ENCODE results near the gene AGO3. TPM values are rescaled to one million over a fixed set of nuclear protein-coding genes. Genes with fewer than 3 reads are reported as not detected.

AGO3 gene
- total RNA-seq, 1 donor from 2014 or later: 33.9 TPM

- intact Hi-C loops (cut with DNase I): no loop called here
- H3K36me3 ChIP-seq: peaks cover 54% of the 10 kb centered on the region
- H3K4me1 ChIP-seq: peaks cover 57% of the 10 kb centered on the region
- TF ChIP-seq CTCF (IDR thresholded peaks at IDR 0.05): no peak
- H3K4me3 ChIP-seq: no peak overlapping the region
- H3K27ac ChIP-seq: no peak overlapping the region
- no peak for ATAC-seq
- no peak for DNase-seq
- H3K27me3 ChIP-seq (ENCODE audit: low read depth): no peaks in the 10 kb centered on the region
- no peaks in the 10 kb centered on the region for H3K9me3 ChIP-seq
Measured at GRCh38 chr1:36093226-36093625, 162.3 kb downstream of the AGO3 start.

GRCh38 chr1:36093929-36094328 is 163.0 kb downstream of the AGO3 start:
- DNase-seq (no peak), ATAC-seq (no peak)
- H3K36me3 ChIP-seq: peaks cover 54% of the 10 kb centered on the region
- peaks cover 55% of the 10 kb centered on the region for H3K4me1 ChIP-seq
- intact Hi-C loops (cut with DNase I): no loop called here
- no peak for TF ChIP-seq CTCF (IDR thresholded peaks at IDR 0.05)
- no peaks in the 10 kb centered on the region for H3K9me3 ChIP-seq
- no peaks in the 10 kb centered on the region for H3K27me3 ChIP-seq (ENCODE audit: low read depth)
- H3K4me3 ChIP-seq: no peak overlapping the region
- H3K27ac ChIP-seq: no peak overlapping the region

GRCh38 chr1:36094621-36095061 is 163.7 kb downstream of the AGO3 start:
- Histone ChIP-seq H3K4me3 (no peak overlapping the region), H3K27me3 (ENCODE audit: low read depth) (no peaks in the 10 kb centered on the region), H3K36me3 (peaks cover 54% of the 10 kb centered on the region), H3K4me1 (peaks cover 52% of the 10 kb centered on the region), H3K9me3 (no peaks in the 10 kb centered on the region), H3K27ac (peak overlapping the region; percentile 16)
- DNase-seq: no peak
- ATAC-seq: no peak
- intact Hi-C loops (cut with DNase I): no loop called here
- TF ChIP-seq CTCF (IDR thresholded peaks at IDR 0.05): no peak

- peak overlapping the region; percentile 73 for H3K27ac ChIP-seq
- TF ChIP-seq CTCF (IDR thresholded peaks at IDR 0.05): no peak
- no peak overlapping the region for H3K4me3 ChIP-seq
- peaks cover 44% of the 10 kb centered on the region for H3K4me1 ChIP-seq
- intact Hi-C loops (cut with DNase I): no loop called here
- no peaks in the 10 kb centered on the region for H3K27me3 ChIP-seq (ENCODE audit: low read depth)
- peaks cover 46% of the 10 kb centered on the region for H3K36me3 ChIP-seq
- DNase-seq (peak; percentile 75), ATAC-seq (peak; percentile 70 to 77)
- no peaks in the 10 kb centered on the region for H3K9me3 ChIP-seq
Measured at GRCh38 chr1:36095760-36096405, 165.0 kb downstream of the AGO3 start.

GRCh38 chr1:36096500-36097432 is 165.9 kb downstream of the AGO3 start:
- TF ChIP-seq CTCF (IDR thresholded peaks at IDR 0.05): no peak
- intact Hi-C loops (cut with DNase I): no loop called here
- H3K27me3 ChIP-seq (ENCODE audit: low read depth): no peaks in the 10 kb centered on the region
- H3K4me1 ChIP-seq: peaks cover 39% of the 10 kb centered on the region
- H3K4me3 ChIP-seq: no peak overlapping the region
- H3K27ac ChIP-seq: peak overlapping the region; percentile 73
- peaks cover 38% of the 10 kb centered on the region for H3K36me3 ChIP-seq
- DNase-seq (no peak), ATAC-seq (no peak)
- no peaks in the 10 kb centered on the region for H3K9me3 ChIP-seq

Measured in lower lobe of right lung (tissue), 2 donors.